ENCODE results near the gene KRTAP10-4.

DNA sequence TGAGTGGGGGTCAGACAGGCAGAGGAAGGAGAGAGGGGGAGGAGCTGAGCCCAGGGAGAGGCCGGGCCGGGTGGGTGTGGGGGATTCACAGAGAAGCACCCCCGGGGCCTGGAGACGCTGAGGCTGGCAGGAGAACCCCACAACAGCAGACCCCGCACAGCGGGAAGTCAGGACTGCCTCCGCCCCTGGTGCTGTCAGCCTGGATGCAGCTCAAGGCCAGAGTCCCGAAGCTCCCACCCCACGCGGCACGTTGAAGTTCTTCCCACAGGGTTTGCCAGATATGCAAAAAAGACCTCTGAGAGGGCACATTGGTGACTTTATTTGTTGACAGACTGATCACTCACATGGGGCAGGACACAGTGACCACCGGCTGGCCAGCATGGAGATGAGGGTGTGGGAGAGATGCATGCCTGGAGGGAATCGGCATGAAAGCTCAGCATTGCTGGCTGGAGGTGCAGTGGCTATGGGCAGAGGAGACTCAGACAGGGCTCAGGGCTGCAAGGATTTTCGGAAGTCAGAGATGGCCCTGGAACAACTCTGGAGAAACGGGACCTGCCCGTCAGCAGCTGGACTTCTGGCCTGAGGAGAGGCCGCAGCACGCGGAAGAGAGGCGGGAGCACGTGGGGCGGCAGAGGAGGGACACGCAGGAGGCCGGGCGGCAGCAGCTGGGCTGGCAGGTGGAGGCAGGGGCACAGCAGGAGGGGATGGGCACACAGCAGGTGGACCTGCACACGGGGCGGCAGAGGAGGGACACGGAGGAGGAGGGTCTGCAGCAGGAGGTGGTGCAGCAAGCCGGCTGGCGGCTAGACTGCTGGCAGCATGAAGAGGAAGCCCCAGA, 15.8 kb upstream of the KRTAP10-4 start:
- TF ChIP-seq, protein P1, sequence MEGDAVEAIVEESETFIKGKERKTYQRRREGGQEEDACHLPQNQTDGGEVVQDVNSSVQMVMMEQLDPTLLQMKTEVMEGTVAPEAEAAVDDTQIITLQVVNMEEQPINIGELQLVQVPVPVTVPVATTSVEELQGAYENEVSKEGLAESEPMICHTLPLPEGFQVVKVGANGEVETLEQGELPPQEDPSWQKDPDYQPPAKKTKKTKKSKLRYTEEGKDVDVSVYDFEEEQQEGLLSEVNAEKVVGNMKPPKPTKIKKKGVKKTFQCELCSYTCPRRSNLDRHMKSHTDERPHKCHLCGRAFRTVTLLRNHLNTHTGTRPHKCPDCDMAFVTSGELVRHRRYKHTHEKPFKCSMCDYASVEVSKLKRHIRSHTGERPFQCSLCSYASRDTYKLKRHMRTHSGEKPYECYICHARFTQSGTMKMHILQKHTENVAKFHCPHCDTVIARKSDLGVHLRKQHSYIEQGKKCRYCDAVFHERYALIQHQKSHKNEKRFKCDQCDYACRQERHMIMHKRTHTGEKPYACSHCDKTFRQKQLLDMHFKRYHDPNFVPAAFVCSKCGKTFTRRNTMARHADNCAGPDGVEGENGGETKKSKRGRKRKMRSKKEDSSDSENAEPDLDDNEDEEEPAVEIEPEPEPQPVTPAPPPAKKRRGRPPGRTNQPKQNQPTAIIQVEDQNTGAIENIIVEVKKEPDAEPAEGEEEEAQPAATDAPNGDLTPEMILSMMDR (IDR thresholded peaks at IDR 0.05 in 8 of 11, conservative IDR thresholded peaks at IDR 0.05 in 3 of 11): no peak
- TF ChIP-seq POLR2AphosphoS5 (IDR thresholded peaks at IDR 0.05) (no peak), POLR2A (IDR thresholded peaks at IDR 0.05) (no peak)

All from spleen (tissue), 7 donors.